T-helper 2 cell treated with Interferon-gamma antibody and Interleukin-4, amounts not matched to agents 100 ng/mL and 5 ng/mL, for 36 hours (primary cell): ENCODE results near the gene RNF20. TPM values are rescaled to one million over a fixed set of nuclear protein-coding genes. Genes with fewer than 3 reads are reported as not detected.
"Not testable (repeated sequence)": the region's sequence is repeated elsewhere in the genome, so short reads cannot be mapped to it uniquely, and the experiment has no call there.

Experiments
- intact Hi-C: fragments of 100-400 bp; cut with micrococcal nuclease; formaldehyde crosslinking; loops from one replicate; pipeline ENCODE4 v1.15.1; 2023
- total RNA-seq: library from RNA; stranded (reverse); gene quantifications from 2 replicates; pipeline ENCODE4 v1.2.3, GENCODE V29; 2022

Gene RNF20
- total RNA-seq, 1 donor from 2014 or later, result 43.5 TPM

GRCh38 chr9:101587332-101588043 is 53.8 kb downstream of the RNF20 start:
- intact Hi-C loops, result no loop called here

DNA sequence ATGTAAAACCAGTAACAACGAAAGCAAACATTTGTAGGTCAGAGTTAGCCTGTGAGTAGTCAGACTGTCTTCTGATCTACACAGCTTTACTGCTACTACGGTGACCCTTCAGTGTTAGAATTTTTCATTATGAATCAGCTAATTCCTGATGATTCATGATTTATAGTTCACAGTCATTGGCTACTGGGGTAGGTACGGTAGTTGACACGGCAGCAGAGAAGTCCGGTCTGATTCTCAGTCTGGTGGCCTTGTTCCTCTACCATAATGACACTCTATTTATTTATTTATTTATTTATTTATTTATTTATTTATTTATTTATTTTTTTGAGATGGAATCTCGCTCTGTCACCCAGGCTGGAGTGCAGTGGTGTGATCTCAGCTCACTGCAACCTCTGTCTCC is 56.4 kb downstream of the RNF20 start:
- intact Hi-C loops, result not testable (repeated sequence)

DNA sequence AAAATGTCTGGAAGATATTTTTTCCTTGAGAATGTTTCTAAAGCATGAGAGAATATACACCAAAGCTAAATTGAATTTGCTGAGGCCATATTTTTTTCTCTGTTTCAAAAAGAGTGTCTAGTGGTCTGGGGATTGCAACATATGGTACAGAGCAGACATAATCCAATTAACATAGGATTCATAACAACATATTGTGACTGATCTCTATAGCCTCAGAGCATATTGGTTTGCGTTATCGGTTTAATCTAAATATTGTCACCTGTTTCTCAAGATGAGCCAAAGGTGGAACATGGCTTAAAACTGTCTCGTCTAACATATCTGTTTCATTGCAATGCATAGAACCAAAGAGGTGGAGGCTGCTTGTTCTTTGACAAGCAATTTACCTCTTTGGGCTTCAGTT is 57.2 kb downstream of the RNF20 start:
- intact Hi-C loops, result no loop called here

GRCh38 chr9:101591787-101592446 is 58.3 kb downstream of the RNF20 start:
- intact Hi-C loops, result no loop called here

GRCh38 chr9:101592788-101593187 is 59.1 kb downstream of the RNF20 start:
- intact Hi-C loops, result no loop called here

DNA sequence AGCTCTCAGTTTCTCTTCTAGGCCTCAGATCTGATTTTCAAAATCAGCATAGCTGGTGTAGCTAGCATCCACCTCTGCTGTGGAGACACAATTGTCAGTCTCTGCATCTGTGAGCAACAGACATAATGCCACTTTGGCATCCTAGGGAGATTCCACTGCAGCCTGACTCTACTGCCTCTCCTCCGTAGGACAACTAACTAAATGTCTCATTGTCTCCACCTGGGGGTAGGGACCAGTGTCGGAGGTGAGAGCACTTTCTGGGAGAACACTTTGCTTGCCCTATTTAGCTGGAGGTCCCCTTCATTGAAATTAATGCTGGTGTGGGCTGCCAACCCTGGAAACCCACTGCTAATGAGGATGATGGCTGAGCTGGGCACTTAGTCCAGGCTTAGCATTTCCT is 59.7 kb downstream of the RNF20 start:
- intact Hi-C loops, result no loop called here

DNA sequence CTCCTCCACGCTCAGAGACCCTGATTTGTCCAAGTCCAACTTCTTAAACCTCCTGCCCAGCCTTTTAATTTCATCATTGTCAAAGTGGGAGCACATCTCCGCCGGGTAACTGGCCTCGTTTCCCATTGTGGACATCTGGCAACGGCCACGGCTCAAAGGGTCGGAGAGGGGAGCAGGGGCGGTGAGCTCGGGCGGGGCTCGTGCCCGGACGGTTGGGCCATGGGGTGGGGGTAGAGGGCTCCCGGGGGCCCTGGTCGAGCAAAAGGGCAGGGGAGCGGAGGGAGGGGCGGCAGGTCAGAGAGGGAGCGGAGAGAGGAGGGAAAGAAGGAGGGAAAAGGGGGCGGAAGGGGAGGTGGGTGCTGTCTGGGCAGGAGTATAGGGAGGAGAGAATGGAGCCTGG is 61.1 kb downstream of the RNF20 start, which contains the start of gene PPP3R2:
PPP3R2 (minus strand) TSS at position 174 of the 400 bp plus-strand sequence; CDS start at position 126, 48 bp downstream.
- intact Hi-C loops, result no loop called here

DNA sequence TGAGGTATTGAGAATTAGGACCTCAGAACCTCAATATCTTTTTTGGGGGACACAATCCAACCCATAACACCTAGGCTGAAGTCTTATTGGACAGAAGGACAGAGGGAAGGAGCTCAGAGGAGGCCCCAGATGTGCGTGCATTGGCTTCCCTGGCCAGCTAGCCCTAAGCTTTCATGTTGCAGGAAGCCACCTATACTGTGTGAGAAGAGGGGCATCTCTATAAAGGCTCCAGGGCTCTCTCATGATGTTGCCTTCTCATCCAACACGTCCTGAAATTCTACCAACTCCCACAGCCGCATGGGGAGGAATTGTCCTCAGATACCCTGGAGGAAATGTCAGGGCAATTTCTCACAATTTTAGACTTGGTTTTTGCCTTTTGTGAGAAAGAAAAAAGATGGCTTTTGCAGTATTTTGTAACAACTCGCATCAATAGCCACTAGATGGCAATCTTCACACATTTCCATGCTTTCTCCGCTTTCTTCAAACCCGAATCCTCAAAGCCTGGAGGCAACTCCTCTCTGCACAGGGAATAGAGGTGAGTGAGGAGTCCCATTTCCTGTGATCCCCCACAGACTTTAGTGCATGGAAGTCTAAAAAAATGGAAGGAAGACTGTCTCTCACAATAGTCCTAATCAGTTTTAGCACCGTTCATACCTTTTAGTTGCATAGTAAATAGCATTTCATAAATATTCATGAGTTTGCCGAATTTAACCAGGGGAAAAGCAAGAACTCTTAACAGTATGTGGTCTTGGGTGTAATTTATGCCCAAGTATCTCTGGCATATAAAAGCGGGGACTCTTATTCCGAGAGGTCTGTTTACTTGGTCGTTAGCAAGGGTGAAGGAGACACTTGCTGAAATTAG is 68.5 kb downstream of the RNF20 start:
- intact Hi-C loops, result loop anchor here (2.0 kb wide), 1 partner anchor 127 kb away; no protein-coding TSS in a partner anchor

GRCh38 chr9:101604296-101604695 is 70.6 kb downstream of the RNF20 start:
- intact Hi-C loops, result no loop called here

GRCh38 chr9:101605547-101605946 is 71.9 kb downstream of the RNF20 start:
- intact Hi-C loops, result no loop called here

Other genes starting within 250 kb of the RNF20 start
- gene BAAT, start 148.8 kb upstream of the RNF20 start, total RNA-seq, result not detected in 2 replicates
- gene MRPL50, start 135.2 kb upstream of the RNF20 start, total RNA-seq, result 9.5 and 11.8 TPM in 2 replicates
- 10.0 and 11.6 TPM in 2 replicates for gene ZNF189, start 135.0 kb upstream of the RNF20 start, total RNA-seq
- not detected in 2 replicates for gene ALDOB, start 98.1 kb upstream of the RNF20 start, total RNA-seq
- gene PPP3R2, start 61.1 kb downstream of the RNF20 start, total RNA-seq, result not detected in 2 replicates
- gene GRIN3A, start 204.8 kb downstream of the RNF20 start, total RNA-seq, result not detected in 2 replicates